Measurements from ENCODE around the gene TOX3. TPM values are rescaled to one million over a fixed set of nuclear protein-coding genes. Genes with fewer than 3 reads are reported as not detected.

Gene TOX3
- total RNA-seq = not detected
- long read RNA-seq, donor 1 = 0 reads
- long read RNA-seq, donor 2 = 0 reads

GRCh38 chr16:52547004-52547833 is at the start of gene TOX3:
TOX3 (minus strand) TSS chr16:52547143; CDS start chr16:52546723, 420 bp downstream.
- intact Hi-C loops (cut with DNase I) = no loop called here
- no peak for DNase-seq (ENCODE audit: low spot score)

- intact Hi-C loops (cut with DNase I) = no loop called here
- no peak for DNase-seq (ENCODE audit: low spot score)
These were observed 45.8 kb upstream of the TOX3 start for GRCh38 chr16:52592778-52593177.

GRCh38 chr16:52591934-52592592 is 45.1 kb upstream of the TOX3 start:
- intact Hi-C loops (cut with DNase I) = no loop called here
- DNase-seq (ENCODE audit: low spot score) = no peak

- intact Hi-C loops (cut with DNase I) = no loop called here
- no peak for DNase-seq (ENCODE audit: low spot score)
These were observed 44.5 kb upstream of the TOX3 start for GRCh38 chr16:52591471-52591870.

- DNase-seq (ENCODE audit: low spot score) = no peak
- intact Hi-C loops (cut with DNase I) = no loop called here
These were observed 39.2 kb upstream of the TOX3 start for GRCh38 chr16:52586159-52586558.

- intact Hi-C loops (cut with DNase I) = no loop called here
- no peak for DNase-seq (ENCODE audit: low spot score)
These were observed 37.7 kb upstream of the TOX3 start for GRCh38 chr16:52584354-52585320.

GRCh38 chr16:52581530-52581929 is 34.6 kb upstream of the TOX3 start:
- no peak for DNase-seq (ENCODE audit: low spot score)
- intact Hi-C loops (cut with DNase I) = no loop called here

GRCh38 chr16:52580488-52580887 is 33.5 kb upstream of the TOX3 start:
- intact Hi-C loops (cut with DNase I) = no loop called here
- DNase-seq (ENCODE audit: low spot score) = no peak

- DNase-seq (ENCODE audit: low spot score) = no peak
- intact Hi-C loops (cut with DNase I) = no loop called here
These were observed 32.0 kb upstream of the TOX3 start for GRCh38 chr16:52578829-52579498.

- intact Hi-C loops (cut with DNase I) = no loop called here
- DNase-seq (ENCODE audit: low spot score) = no peak
These were observed 31.3 kb upstream of the TOX3 start for GRCh38 chr16:52578007-52578828.

GRCh38 chr16:52577130-52577706 is 30.3 kb upstream of the TOX3 start:
- DNase-seq (ENCODE audit: low spot score) = no peak
- intact Hi-C loops (cut with DNase I) = no loop called here

- DNase-seq (ENCODE audit: low spot score) = no peak
- intact Hi-C loops (cut with DNase I) = loop anchor here in 1 of 2 donors (5.0 kb wide), 1 partner anchor 1581 kb away; no protein-coding TSS in a partner anchor
These were observed 26.7 kb upstream of the TOX3 start for GRCh38 chr16:52573365-52574299.

GRCh38 chr16:52572656-52573055 is 25.7 kb upstream of the TOX3 start:
- DNase-seq (ENCODE audit: low spot score) = no peak
- intact Hi-C loops (cut with DNase I) = loop anchor here in 1 of 2 donors (5.0 kb wide), 1 partner anchor 1580 kb away; no protein-coding TSS in a partner anchor

- no peak for DNase-seq (ENCODE audit: low spot score)
- intact Hi-C loops (cut with DNase I) = loop anchor here in 1 of 2 donors (5.0 kb wide), 1 partner anchor 1578 kb away; no protein-coding TSS in a partner anchor
These were observed 23.6 kb upstream of the TOX3 start for GRCh38 chr16:52570495-52571091.

GRCh38 chr16:52569701-52570100 is 22.8 kb upstream of the TOX3 start:
- intact Hi-C loops (cut with DNase I) = loop anchor here in 1 of 2 donors (5.0 kb wide), 1 partner anchor 1577 kb away; no protein-coding TSS in a partner anchor
- no peak for DNase-seq (ENCODE audit: low spot score)
